BJ (cell line): Measurements from ENCODE around the gene MTARC2. TPM values are rescaled to one million over a fixed set of nuclear protein-coding genes. Genes with fewer than 3 reads are reported as not detected.
"Not testable (repeated sequence)": the region's sequence is repeated elsewhere in the genome, so short reads cannot be mapped to it uniquely, and the experiment has no call there.

Experiments used
- CTCF ChIA-PET: fragments of 350-600 bp; formaldehyde crosslinking; extraction: SDS; loops from one replicate; lab custom pipeline; 2021; ENCODE audit warnings: antibody characterized with exemption, inconsistent platforms; lab: Yijun Ruan, JAX
- POLR2A ChIA-PET: fragments of 300-600 bp; sonication (Branson Sonifier 250); formaldehyde crosslinking; extraction: SDS; loops from one replicate; lab custom pipeline; 2021; ENCODE audit warnings: antibody characterized with exemption; lab: Charles Lee
- DNase-seq: peaks from one replicate; pipeline ENCODE4 v3.0.0-alpha.2; 2011; ENCODE audit warnings: low read depth
- H3K27me3 ChIP-seq: 2 replicates; pipeline ENCODE4 v1.6.0; 2011; ENCODE audit warnings: low read length; ENCODE audit not compliant: control insufficient read depth, insufficient read depth
- H3K36me3 ChIP-seq: 2 replicates; pipeline ENCODE4 v1.5.1; 2011; ENCODE audit warnings: low read length; ENCODE audit not compliant: control insufficient read depth, insufficient read depth
- H3K4me3 ChIP-seq: 2 replicates; pipeline ENCODE4 v1.5.1; 2011; ENCODE audit warnings: low read depth, mild to moderate bottlenecking, control low read depth, low read length
- CTCF ChIP-seq: IDR thresholded peaks from 2 replicates; pipeline ENCODE4 v1.5.1; 2011; ENCODE audit warnings: low read depth, mild to moderate bottlenecking, control low read depth, inconsistent platforms, low read length, moderate library complexity; ENCODE audit not compliant: insufficient read depth
- polyA plus RNA-seq: library from polyadenylated mRNA; depleted of rRNA; stranded (reverse); fragments of >200 nt; gene quantifications from 2 replicates; pipeline ENCODE4 v1.2.3, GENCODE V29; 2011

MTARC2 gene
- polyA plus RNA-seq, 1 experiment, result 5.7 TPM

- no peak for TF ChIP-seq CTCF
- no peak for DNase-seq
- Histone ChIP-seq H3K27me3 (no peaks in the 10 kb centered on the region), H3K4me3 (no peak overlapping the region), H3K36me3 (no peaks in the 10 kb centered on the region)
- POLR2A ChIA-PET, result no interaction called here
- CTCF ChIA-PET, result interaction anchor here (2.1 kb wide), 1 partner anchor 15 kb away, joined by 9 read pairs; no protein-coding TSS in a partner anchor
These were observed 30.1 kb upstream of the MTARC2 start for GRCh38 chr1:220717800-220718640.

DNA sequence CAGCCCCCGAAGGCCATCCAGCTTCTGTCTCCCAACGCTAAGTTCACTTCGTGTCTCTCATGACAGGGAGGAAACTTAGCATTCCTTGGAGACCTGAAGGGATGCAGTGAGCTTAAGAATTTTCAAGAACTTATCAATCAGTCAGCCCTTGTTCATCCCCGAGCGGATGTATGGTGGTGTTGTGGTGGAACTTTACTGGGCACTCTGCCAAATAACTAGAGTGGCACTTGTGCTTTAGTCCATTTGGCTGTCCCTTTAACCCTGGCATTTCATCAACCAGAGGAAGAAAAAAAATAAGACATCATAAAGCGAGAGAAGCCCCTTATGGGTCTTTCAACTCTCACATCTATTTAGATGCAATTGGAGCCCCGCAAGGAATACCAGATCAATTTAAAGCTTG lies 26.9 kb upstream of the MTARC2 start:
- H3K27me3 ChIP-seq, DNase-seq, H3K36me3 ChIP-seq, POLR2A ChIA-PET, H3K4me3 ChIP-seq: not testable (repeated sequence)
- CTCF ChIA-PET, result interaction anchor here (1.1 to 1.3 kb wide), 3 partner anchors 12 to 42 kb away, joined by 3 to 5 read pairs (median 3); no protein-coding TSS in a partner anchor

DNA sequence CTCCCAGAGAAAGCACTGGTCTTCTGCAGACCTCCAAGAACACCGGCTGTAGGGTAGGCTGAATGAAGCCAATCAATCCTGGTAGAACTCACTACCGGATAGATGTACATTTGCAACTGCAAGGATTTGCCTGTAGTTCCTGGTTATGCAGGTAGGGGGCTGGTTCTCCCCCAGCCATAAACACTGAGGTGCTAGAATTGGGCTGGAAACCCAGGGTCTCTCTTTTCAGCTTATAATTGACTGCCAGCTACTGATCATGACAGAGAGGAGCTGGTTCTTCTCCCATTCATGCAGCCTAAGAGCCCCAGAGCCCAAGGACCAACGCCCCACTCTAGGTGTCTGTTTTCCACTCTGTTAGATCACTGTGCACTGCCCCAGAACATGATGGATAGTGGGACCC lies 21.5 kb upstream of the MTARC2 start:
- POLR2A ChIA-PET, result no interaction called here
- no peak for DNase-seq
- no peak overlapping the region for H3K4me3 ChIP-seq
- peaks cover 1% of the 10 kb centered on the region; the same call in 1 of the 2 replicates for H3K27me3 ChIP-seq
- CTCF ChIA-PET, result interaction anchor here (0.6 to 1.1 kb wide), 2 partner anchors 33 to 273 kb away, joined by 3 to 4 read pairs; no protein-coding TSS in a partner anchor
- H3K36me3 ChIP-seq, result no peaks in the 10 kb centered on the region
- TF ChIP-seq CTCF, result peak; percentile 26; the same call in 1 of the 2 replicates

DNA sequence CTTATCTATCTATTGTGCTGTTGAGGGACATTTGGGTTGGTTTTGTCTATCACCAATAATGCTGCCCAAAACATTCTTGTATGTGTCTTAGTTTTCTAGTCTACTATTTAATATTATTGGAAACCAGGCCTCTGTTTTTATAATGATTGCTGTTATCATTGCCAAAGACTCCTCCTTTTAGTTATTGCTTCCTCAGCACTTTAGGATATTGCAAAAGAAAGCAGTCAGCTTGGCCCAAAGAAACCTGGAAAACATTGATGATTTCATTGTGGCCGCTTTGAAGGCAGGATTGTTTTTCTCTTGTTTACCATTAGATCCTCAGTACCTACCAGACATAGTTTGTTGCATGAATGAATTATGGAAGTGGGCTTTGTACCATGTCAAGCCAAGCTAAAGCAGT lies 20.6 kb upstream of the MTARC2 start:
- H3K4me3 ChIP-seq, result no peak overlapping the region
- DNase-seq, result no peak
- no peaks in the 10 kb centered on the region for H3K36me3 ChIP-seq
- TF ChIP-seq CTCF, result no peak
- peaks cover 1% of the 10 kb centered on the region; the same call in 1 of the 2 replicates for H3K27me3 ChIP-seq
- ChIA-PET CTCF (no interaction called here), POLR2A (no interaction called here)

DNA sequence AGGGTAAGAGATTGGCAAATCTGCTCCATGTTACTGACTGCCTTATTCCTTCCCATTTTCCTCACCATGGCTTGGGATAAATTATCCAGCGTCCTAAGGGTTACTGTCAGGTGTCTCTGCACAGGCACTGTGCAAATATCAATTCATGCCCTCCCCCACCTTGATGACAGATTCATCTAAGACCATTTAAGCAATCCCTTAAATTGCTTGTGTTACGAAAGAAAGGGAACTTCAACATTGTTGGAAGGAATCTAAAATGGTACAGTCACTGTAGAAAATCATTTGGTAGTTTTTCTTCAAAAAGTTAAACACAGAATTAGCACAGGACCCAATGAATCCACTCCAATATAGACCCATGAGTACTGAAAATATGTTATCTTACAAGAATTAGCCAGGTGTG lies 17.6 kb upstream of the MTARC2 start:
- TF ChIP-seq CTCF, result no peak
- DNase-seq, result no peak
- CTCF ChIA-PET, result interaction anchor here (1.0 kb wide), 1 partner anchor 405 kb away, joined by 3 read pairs; no protein-coding TSS in a partner anchor
- POLR2A ChIA-PET, result no interaction called here
- Histone ChIP-seq H3K4me3 (no peak overlapping the region), H3K27me3 (peaks cover 1% of the 10 kb centered on the region; the same call in 1 of the 2 replicates), H3K36me3 (no peaks in the 10 kb centered on the region)
